ENCODE data around the gene TNPO3.

The TNPO3 gene

DNA sequence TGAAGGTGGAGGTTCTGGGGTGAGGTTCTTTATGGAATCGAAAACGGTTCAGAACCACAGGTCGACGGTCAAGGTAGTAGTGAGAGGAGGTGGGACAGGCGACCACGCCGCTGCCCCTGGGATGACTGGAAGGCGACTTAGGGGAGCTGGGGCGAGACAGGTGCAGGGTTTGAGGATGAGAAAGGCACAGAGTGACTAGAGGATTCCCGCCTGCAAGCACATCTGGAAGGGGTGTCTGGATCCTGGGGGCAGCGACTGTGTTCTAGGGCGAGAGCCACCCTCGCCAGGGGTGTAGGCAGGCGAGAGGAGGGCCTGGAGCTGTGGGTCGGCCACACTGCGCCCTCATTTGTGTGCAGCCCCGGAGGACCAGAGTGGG is 117.7 kb downstream of the TNPO3 start:
- DNase-seq: no peak

DNA sequence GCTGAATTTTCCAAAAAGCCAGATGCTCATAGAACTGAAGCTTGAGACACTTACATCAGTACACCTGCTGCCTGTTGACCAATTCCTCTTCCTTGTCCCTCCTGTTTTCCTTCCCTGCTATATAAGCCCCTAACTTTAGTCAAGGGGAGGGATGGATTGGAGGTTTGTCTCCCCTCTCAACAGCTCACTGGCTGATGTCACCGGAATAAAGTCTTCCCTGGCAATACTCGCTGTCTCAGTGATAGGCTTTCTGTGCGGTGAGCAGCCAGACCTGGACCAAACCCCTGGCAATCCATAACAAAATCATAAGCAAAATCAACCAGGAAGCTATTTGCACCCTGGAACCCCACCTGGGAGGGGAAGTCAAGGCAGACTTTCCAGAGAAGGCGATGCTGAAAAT is 118.1 kb downstream of the TNPO3 start:
- DNase-seq: no peak

DNA sequence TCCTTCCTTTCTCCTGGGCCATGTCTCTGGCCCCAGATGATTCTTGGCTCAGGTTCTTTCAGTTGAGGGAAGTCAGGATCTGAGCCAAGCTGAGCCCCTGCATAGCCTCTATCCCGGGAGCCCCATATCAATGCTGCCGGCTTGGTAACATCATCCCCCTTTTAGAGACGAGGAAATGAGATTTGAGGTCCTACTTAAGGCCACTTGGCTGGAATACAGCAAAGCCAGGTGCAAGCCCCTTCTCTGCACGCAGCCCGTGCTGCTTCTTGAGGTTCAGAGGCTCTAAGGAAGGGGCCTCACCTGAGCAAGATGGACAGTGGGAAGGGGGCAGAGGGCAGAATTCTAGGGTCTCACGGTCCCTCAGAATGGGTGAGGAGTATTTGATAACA is 119.6 kb downstream of the TNPO3 start:
- no peak for DNase-seq

DNA sequence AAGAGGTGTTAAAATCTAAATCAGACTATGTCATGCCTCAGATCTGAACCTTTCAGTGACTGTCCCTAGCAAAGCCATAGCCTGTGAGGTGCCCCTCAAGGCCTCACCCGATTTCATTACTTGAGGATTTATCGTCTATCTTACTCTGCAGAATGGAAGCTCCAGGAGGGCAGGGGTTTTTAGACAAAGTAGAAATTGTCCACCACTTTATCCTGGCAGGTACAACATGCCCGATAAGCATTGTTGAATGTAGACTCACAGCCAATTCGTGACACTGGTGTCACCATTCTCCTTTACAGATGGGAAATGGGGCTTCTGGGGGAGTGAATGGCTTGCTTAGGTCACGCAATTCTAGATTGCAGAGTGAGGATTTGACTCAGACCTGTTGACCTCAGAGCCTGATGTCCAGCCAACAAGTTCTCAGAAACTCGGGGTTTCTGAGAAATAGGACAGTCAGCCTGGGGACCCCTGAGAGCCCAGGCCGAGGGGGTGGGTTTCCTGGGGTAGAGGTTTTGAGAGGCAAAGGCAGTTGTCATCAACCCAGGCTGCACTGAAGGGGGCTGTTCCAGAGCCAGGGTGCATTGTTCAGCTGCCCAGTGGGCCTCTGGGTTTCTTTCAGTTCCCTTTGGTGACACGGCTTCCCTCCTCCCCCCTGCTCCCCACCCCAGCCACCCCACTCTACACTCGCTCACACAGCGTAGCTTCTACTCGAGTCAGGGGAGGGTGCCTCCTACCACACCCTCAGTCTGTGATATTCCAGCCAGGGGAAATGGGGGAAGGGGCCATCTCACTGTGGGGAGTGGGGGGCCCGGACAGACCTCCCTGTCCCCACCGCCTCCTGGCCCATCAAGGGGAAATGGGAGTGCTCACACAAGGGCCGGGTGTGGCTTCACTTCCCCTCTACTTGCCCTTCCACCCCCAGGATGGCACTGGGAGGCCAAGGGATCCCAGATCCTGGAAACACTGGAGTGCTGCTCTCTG is 120.3 kb downstream of the TNPO3 start:
- DNase-seq: no peak

DNA sequence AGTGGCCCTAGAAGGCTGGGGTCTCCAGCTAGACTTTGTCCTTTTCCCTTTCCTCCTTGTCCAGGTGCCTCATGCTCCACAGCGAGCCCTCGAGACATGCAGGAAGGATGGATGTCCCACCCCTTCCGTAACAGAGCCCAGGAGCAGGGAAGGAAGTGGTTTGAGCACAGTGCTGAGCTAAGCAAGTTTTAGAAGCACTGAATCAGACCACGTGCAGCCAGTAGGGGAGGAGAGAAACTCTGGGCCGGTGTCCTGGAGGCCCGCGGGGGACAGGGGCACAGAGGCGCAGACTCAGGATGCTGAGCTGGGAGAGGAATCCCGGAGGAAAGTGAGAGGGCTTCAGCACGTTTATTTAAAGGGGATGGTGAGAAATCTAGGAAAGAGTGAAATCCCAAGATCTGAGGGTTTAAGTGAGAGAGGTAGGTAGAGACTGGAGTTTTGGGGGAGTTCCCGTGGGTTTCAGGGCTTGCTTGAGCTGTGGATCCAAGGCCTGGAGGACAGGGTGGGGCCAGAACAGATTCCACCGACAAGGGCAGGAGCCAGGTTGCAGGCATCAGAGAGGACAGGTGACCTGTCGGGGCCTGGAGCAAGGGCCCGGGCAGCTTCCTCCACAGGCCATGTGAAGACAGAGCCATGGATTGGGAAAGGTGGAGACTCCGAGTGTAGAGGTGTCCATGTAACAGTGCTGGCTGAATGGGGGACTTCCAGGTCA is 121.6 kb downstream of the TNPO3 start:
- peak; percentile 51 for DNase-seq

DNA sequence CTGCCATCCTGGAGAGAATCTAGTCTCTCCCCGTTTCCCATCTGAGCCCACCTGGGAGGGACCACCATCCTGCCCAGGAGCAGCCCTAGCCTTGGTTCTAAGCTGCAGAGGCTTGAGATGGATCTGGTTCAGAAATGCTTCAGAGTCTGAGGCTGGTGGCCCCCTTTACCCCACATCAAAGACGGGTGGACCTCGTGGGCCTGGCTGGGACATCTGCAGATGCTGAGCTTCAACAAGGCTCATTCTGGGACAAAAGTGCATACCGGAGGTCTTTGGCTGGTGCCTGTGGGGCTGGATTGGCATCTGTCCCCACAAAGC is 122.1 kb downstream of the TNPO3 start:
- DNase-seq: no peak

DNA sequence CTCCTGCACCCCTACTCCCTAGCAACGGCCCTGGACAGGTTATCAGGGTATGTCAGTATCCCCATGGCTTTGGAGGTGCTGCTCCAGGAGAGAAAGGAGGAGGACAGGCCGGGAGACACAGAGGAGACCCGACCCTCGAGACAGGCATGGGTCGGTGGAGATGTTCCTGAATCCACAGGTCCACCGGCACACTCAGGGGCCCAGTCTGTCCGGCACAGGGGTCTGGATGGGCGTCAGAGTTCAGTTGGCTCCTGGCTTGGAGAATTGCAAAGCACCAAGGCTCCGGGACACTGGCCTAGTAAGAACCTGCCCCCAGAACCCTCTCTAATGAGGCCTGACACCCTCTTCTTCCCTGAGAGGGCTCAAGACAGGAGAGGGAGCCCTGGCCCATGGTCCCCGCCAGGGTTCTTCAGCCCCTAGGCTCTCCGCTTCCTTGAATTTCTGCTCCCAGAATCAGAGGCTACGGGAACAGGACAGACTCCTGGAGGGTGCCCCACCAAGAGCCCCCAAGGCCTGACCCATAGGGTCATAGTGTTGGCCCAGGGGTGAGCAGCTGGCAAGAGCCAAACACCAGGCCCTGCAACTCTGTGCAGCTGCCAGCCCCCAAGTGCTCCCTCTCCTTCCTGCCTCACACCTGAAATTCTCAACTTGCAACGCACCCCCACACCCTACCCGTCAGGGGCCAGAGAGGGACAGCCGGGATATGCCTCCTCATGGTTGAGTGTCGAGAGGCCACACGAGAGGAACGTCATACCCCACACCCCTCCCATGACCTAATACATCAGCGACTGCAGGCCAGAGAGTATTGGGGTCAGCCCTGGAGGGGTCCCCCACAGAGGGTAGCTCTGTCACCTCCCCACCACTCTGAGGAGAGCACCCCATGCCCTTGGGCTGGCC is 122.7 kb downstream of the TNPO3 start:
- no peak for DNase-seq

DNA sequence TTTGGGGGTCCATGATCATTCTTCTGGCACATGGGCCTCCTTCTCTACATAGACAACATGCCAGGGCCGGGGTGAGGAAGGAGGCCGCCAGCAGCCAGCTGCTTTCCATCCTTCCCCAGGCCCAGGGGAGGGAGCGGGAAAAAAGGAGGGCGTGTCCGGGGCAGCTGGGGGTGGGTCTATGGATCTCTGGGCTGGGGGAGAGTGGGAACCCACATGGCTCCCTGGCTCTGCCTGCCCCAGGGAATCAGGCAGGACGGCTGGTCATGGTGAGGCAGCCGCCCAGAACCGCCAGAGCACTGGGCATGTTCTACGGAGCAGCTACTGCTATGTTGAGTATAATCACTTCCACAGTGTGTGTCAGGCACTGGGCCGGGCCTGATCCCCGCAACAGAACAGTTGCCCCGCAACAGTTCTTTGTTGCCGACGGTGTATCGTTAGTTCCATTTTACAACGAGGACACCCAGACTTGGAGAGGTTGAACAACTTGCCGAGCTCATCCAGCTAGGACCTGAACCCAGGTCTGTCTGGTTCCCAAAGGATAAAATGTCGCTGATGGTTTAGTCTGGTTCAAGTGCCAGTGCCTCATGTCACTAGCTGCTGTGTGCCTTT is 123.6 kb downstream of the TNPO3 start:
- DNase-seq: no peak

DNA sequence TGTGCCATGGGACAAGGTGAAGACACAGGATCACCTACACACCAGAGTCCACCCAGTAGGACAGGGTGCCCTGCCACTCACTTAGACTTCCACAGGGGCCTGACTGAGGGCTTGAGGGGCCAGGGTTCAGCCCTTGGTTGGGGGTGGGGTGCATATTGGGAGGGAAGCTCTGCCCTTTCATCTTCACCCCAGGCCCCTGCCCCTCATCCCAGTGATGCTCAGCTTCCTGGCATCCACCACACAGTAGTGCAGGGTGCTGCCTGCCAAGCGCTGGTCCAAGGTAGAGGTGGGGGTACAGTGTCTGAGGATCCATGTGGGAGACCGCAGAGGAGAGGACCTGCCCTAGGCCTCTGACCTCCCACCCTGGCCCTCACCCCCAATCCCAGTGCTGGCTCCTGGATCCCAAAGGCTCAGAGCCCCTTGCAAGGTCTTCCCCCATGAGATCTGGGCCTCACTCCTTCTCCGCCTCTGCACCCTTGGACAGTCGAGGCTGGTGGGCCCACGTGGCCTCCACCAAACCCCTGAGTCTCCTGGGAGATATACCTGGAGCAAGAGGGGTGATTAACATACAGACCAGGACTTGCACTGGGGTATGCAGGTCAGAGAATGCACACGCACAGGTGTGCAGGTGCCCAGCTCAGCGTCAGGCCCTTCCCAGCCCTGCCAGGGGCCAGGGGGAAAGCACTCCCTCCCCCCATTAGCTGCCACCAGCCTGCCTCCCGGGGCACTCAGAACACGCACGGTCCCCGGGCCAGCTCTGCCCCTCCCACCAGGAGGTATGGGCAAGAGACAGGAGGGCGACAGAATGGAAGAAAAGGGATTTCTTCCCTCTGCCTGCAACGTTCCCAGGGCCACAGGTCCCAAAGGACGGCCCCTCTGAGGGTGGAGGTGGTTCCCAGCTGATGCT is 125.8 kb downstream of the TNPO3 start:
- no peak for DNase-seq

DNA sequence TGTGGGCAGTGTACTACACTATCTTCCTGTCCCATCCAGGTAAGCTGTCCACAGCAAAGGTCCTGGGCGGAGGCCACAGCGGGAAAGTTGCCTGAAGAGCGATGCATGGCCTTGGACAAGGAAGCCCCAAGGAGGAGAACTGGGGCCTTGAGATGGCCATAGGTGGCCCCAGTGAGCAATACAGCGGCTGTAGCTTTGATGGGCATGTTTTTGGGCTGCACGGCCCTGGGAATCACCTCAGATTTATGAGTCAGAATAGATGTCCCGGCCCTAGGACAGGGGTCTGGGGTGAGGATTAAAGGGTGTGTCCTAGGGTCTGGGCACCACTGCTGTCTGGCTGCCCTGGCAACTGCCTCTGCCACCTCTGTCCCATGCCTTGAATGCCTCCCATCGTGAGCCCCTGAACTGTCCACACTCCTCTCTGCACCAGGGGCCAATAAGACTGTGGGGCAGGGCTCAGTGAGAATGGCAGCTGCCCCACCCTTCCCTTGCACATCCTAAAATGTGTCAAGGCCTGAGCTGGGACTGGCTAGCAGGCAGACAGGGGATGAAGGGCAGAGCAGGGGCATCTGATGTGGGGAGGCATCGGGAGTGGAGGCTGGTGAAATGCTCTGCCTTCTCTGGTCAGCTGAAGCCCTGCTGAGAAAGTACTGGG is 126.6 kb downstream of the TNPO3 start:
- DNase-seq: no peak

DNA sequence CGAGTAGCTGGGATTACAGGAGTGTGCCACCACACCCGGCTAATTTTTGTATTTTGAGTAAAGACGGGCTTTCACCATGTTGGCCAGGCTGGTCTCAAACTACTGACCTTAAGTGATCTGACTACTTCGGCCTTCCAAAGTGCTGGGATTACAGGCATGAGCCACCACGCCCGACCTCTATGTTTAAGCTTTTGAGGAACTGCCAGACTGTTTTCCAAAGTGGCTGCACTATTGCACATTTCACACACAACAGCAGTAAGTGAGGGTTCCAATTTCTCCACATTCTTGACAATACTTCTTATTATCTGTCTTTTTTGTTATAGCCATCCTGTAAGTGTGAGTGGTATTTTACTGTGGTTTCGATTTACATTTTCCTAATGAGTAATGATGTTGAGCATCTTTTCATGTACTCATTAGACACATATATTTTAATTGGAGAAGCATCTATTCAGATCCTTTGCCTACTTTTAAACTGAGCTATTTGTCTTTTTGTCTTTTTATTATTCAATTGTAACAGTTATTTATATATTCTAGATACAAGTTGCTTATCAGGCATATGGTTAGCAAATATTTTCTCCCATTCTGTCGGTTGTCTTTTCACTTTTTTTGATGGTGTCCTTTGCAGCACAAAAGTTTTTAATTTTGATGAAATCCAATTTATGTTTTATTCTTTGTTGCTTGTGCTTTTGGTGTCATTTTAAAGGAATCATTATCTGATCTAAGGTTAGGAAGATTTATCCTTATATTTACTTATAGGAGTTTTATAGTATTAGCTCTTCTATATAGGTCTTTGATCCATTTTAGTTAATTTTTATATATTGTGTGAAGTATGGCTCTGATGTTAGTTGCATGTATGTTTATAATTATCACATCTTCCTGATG is 130.0 kb downstream of the TNPO3 start:
- no peak for DNase-seq

DNA sequence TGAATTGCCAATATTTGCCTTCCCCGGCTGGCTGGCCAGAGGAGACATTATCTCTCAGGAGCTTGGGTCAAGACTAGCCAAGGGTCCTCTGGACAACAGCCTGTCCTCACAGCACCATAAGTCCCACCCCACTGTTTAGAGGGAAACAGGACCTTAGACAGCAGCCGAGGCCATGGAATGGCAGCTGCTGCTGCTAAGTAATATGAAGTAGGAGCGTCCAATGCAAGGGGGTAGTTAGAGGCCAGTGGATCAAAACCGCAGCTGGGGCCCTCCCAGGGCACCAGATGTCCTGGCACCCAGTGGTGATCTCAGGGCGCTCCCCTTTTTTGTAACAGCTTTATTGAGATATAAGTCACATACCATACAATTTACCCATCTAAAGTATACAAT is 131.5 kb downstream of the TNPO3 start:
- no peak for DNase-seq

DNA sequence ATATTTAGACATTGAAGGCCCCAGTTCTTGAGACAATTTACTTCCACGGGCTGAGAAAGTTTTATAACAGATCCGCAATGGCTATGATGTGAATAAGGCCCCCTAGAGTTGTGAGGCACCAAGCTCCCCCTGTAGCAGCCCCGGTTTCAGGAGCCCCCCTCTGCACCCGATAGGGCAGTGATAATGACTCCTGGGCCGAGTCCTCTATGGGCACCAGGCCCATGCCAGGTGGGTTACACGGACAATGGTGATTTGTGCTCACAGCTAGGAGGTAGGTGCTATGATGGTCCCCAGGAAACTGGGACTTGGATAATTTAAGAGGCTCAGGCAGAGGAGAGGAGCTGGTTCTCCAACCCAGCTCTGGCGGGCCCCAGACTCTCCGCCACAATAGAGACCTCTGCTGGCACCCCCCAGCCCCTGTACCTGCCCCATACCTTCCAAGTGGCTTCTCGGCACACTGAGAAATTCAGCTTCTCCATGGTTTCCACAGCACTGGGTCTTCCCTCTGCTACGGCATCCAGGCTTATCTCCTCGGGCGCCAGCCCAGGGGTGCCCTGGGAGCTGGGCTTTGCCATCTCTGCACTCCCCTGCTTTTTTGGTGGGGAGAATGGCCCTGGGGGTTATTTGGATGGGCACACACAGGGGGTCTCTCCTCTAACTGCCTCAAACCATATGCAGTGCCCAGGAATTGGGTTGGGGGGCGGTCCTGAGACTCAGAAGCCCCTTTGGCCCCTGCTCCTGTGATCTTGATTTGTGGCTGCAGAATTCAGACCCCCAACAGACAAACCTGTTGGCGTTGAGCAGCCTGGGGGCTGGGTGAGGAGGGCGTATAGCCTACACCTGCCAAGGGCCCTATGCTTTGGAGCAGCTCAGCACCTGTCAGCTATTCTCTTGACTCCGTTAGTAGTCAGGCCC is 132.2 kb downstream of the TNPO3 start:
- DNase-seq: no peak

DNA sequence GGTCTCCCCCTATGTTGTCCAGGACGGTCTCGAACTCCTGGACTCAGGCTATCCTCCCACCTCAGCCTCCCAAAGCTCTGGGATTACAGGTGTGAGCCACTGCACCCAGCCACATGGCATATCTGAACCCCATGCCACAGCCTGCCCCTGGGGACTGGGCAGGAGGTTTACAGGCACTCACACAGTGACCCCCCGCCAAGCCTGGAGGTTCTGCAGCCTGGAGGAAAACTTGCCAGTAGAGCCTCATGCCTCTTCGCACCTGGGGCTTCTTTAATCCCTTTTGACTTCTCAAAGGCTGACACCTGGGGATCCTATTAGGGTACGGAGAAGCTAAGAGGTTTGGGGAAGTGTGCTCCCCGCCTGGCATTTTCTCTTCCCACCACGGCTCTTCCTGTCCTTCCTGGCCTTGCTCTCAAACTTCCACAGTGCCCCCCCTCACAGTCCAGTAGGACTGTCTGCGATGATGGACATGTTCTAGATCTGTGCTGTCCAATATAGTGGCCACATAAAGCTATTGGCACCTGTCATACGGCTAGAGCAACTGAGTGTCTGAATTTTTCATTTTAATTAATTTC is 133.0 kb downstream of the TNPO3 start:
- DNase-seq: no peak

DNA sequence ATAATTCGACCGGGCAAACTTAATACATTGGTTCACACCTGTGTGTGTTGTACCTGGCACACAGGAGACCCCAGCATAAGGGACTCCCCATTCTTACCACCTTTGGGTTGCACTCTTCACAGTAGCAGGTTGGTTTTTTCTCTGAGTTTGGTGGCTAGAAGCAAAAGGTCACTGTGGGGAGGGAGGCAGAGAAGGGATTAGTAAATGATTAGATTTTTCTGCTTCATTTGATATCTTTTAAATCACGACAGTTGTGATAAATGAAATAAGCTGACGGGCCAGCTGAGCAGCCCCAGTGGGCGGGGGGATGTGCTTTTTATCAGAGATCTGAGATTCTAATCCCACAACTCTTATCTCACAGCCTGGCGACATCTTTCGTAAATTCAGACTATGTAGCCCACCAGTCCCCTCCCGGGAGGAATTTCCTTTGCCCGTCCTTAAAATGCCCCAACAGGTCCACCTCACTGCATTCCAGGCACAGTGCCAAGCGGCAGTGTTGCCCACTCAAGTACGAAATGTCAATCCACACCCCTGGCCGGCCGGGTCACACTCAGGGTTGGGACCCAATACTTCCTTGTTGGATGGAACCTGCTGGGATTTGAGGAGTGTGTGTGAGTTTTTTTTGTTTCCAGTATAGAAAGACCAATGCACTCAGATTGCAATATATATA is 133.9 kb downstream of the TNPO3 start:
- DNase-seq: no peak

DNA sequence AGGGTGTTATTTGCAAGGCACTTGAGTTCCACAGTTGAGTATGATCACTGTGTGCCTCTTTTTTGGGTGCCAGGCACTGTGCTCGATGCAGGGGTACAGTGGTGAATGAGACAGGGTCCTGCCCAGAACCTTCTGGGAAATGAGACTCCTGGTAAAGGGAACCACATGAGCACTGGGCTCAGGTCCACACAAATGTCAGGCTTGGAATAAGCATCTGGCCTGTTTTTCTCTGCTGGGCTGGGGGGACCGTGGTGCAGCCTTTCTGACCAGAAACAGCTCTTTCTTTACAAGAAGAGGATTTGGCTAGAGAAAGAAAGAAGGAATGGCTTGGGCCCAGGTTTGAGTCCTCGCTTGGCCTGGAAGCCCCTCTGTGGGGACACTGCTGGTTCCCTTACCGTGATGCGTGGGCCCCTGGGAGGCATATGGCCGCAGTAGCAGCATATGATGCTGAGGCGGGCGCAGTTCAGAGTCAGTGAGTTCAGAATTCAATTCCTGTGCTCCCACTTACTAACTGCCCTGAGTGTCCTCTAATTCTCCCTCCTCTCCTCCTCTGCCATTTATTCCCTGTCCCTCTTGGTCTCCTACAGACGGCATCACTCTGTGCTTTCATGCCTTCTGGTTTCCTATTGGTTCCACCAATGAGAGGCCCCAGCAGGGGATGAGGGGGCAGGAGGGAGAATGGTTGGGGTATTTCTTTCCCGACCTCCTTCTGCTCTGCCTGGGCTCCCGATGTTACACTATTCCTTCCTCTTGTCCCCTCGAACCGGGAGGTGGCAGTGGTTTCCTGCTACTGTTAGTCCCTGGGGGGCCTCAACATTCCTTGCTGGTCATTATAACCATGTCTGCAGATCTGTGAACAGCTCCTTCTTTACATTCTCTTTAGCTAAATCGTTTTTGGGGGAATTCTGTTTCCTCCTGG is 134.8 kb downstream of the TNPO3 start:
- DNase-seq: no peak

DNA sequence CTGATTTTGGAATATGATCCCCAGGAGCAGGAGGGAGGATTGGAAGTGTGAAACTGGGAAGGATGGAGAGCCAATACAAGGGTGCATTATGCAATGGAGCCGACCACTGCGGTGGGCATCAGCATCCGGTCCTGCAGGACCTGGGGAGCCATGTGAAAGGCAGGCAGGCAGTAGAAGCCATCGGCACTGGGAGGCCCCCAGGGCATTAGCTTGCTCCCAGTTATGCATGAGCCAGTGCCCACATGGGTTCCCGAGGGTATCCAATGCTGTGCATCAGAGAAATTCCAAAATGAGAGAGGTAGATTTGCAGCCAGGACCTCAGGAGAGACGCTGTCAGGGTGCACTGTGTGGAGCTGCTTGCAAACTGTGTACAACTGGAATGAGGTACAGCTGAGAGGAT is 135.7 kb downstream of the TNPO3 start:
- DNase-seq: no peak
